Activated CD4-positive, alpha-beta memory T cell treated with anti-CD3 and anti-CD28 coated beads, Interleukin-2, amount 10 ng/mL, durations not matched to agents 7 days and 5 days (primary cell): ENCODE data around the gene TMPRSS4. TPM values are rescaled to one million over a fixed set of nuclear protein-coding genes. Genes with fewer than 3 reads are reported as not detected.

ENCODE experiments used
- CTCF ChIA-PET: fragments of 350-600 bp; sonication (Branson Sonifier 250); formaldehyde crosslinking; loops from one replicate; lab custom pipeline; 2021; ENCODE audit warnings: antibody characterized with exemption, inconsistent platforms; lab: Charles Lee
- POLR2A ChIA-PET: fragments of 350-600 bp; sonication (Branson Sonifier 250); formaldehyde crosslinking; loops from one replicate; lab custom pipeline; 2021; ENCODE audit warnings: antibody characterized with exemption; lab: Charles Lee
- DNase-seq: peaks from one replicate; pipeline ENCODE4 v3.0.0-alpha.2; 2020
- H3K27ac Mint-ChIP-seq: one replicate; pipeline ENCODE4 v1.8.0; 2021; ENCODE audit warnings: mild to moderate bottlenecking, mixed read lengths
- H3K27me3 Mint-ChIP-seq: one replicate; pipeline ENCODE4 v1.8.0; 2021; ENCODE audit warnings: mixed read lengths
- H3K36me3 Mint-ChIP-seq: one replicate; pipeline ENCODE4 v1.8.0; 2021; ENCODE audit warnings: low read depth, mixed read lengths
- H3K4me1 Mint-ChIP-seq: one replicate; pipeline ENCODE4 v1.8.0; 2021; ENCODE audit warnings: mixed read lengths
- H3K4me3 Mint-ChIP-seq: one replicate; pipeline ENCODE4 v1.8.0; 2021; ENCODE audit warnings: mild to moderate bottlenecking, mixed read lengths
- H3K9me3 Mint-ChIP-seq: one replicate; pipeline ENCODE4 v1.8.0; 2021; ENCODE audit warnings: mixed read lengths
- total RNA-seq, 2 experiments: library from RNA; stranded (reverse); gene quantifications; one replicate each; pipeline ENCODE4 v1.2.3, GENCODE V29; 2021

Gene TMPRSS4
- under 1 TPM in 1 of 2 experiments, not detected in 1; 0.05 TPM for total RNA-seq

GRCh38 chr11:118076754-118077281, at the start of gene TMPRSS4:
Gene TMPRSS4, plus strand, starts transcription at chr11:118077078. Its CDS starts 225 bp downstream, at chr11:118077303.
- ChIA-PET CTCF (no interaction called here), POLR2A (no interaction called here)
- H3K36me3 Mint-ChIP-seq = no peaks in the 10 kb centered on the region
- DNase-seq = no peak
- H3K4me1 Mint-ChIP-seq = peaks cover 6% of the 10 kb centered on the region
- peaks cover 9% of the 10 kb centered on the region for H3K27me3 Mint-ChIP-seq
- H3K4me3 Mint-ChIP-seq = no peak within 1 kb of the TSS
- no peak within 1 kb of the TSS for H3K27ac Mint-ChIP-seq
- no peaks in the 10 kb centered on the region for H3K9me3 Mint-ChIP-seq

- peaks cover 20% of the 10 kb centered on the region for H3K9me3 Mint-ChIP-seq
- H3K4me3 Mint-ChIP-seq = no peak overlapping the region
- POLR2A ChIA-PET = interaction anchor here (1.4 kb wide), 1 partner anchor 20 kb away, joined by 4 read pairs; no protein-coding TSS in a partner anchor
- H3K4me1 Mint-ChIP-seq = peaks cover 16% of the 10 kb centered on the region
- DNase-seq = no peak
- CTCF ChIA-PET = no interaction called here
- no peaks in the 10 kb centered on the region for H3K27me3 Mint-ChIP-seq
- no peak overlapping the region for H3K27ac Mint-ChIP-seq
- H3K36me3 Mint-ChIP-seq = peaks cover 5% of the 10 kb centered on the region
These were observed 49.2 kb upstream of the TMPRSS4 start for GRCh38 chr11:118027694-118028093.

- Mint-ChIP-seq H3K36me3 (peaks cover 9% of the 10 kb centered on the region), H3K4me1 (peaks cover 24% of the 10 kb centered on the region), H3K27me3 (no peaks in the 10 kb centered on the region), H3K9me3 (peaks cover 20% of the 10 kb centered on the region), H3K4me3 (no peak overlapping the region), H3K27ac (no peak overlapping the region)
- POLR2A ChIA-PET = interaction anchor here (1.1 kb wide), 1 partner anchor 27 kb away, joined by 3 read pairs; no protein-coding TSS in a partner anchor
- no peak for DNase-seq
- CTCF ChIA-PET = no interaction called here
These were observed 48.3 kb upstream of the TMPRSS4 start for GRCh38 chr11:118028626-118029025.

GRCh38 chr11:118033443-118033842, 43.4 kb upstream of the TMPRSS4 start:
- Mint-ChIP-seq H3K36me3 (peaks cover 11% of the 10 kb centered on the region), H3K4me1 (peaks cover 37% of the 10 kb centered on the region), H3K9me3 (peaks cover 10% of the 10 kb centered on the region), H3K4me3 (no peak overlapping the region), H3K27me3 (no peaks in the 10 kb centered on the region), H3K27ac (peak overlapping the region; percentile 75)
- ChIA-PET CTCF (no interaction called here), POLR2A (no interaction called here)
- no peak for DNase-seq

- Mint-ChIP-seq H3K27ac (peak overlapping the region; percentile 60), H3K36me3 (peaks cover 14% of the 10 kb centered on the region), H3K9me3 (peaks cover 4% of the 10 kb centered on the region), H3K4me3 (no peak overlapping the region), H3K4me1 (peaks cover 81% of the 10 kb centered on the region), H3K27me3 (no peaks in the 10 kb centered on the region)
- ChIA-PET CTCF (interaction anchor here (0.6 to 2.5 kb wide), 8 partner anchors 11 to 198 kb away, joined by 3 to 13 read pairs (median 5); partner anchors contain the start of gene IL10RA), POLR2A (interaction anchor here (0.6 to 13.8 kb wide), 8 partner anchors 9 to 227 kb away, joined by 3 to 603 read pairs (median 6); partner anchors contain the start of gene IL10RA)
- DNase-seq = no peak
These were observed 34.7 kb upstream of the TMPRSS4 start for GRCh38 chr11:118042141-118042540.

- CTCF ChIA-PET = interaction anchor here (1.0 to 2.2 kb wide), 3 partner anchors 56 to 96 kb away, joined by 5 to 13 read pairs (median 5); partner anchors contain the start of gene IL10RA
- no peak overlapping the region for H3K4me3 Mint-ChIP-seq
- peaks cover 83% of the 10 kb centered on the region for H3K4me1 Mint-ChIP-seq
These were observed 34.1 kb upstream of the TMPRSS4 start for GRCh38 chr11:118042796-118043195.

GRCh38 chr11:118045191-118045590, 31.7 kb upstream of the TMPRSS4 start:
- CTCF ChIA-PET = interaction anchor here (0.8 to 2.5 kb wide), 7 partner anchors 24 to 228 kb away, joined by 3 to 10 read pairs (median 4); partner anchors contain the start of gene IL10RA

More at GRCh38 chr11:118042796-118043195, 34.1 kb upstream of the TMPRSS4 start:
- Mint-ChIP-seq H3K27me3 (no peaks in the 10 kb centered on the region), H3K36me3 (peaks cover 10% of the 10 kb centered on the region), H3K27ac (peak overlapping the region; percentile 60), H3K9me3 (peaks cover 4% of the 10 kb centered on the region)
- no peak for DNase-seq
- POLR2A ChIA-PET = interaction anchor here (1.0 to 13.8 kb wide), 5 partner anchors 40 to 228 kb away, joined by 3 to 603 read pairs (median 8); partner anchors contain the start of gene IL10RA

GRCh38 chr11:118046051-118046963, 30.6 kb upstream of the TMPRSS4 start:
- H3K27me3 Mint-ChIP-seq = no peaks in the 10 kb centered on the region
- H3K36me3 Mint-ChIP-seq = no peaks in the 10 kb centered on the region
- peak; percentile 44 for DNase-seq
- CTCF ChIA-PET = interaction anchor here (0.6 to 4.3 kb wide), 8 partner anchors 12 to 225 kb away, joined by 3 to 25 read pairs (median 4); partner anchors contain the start of gene IL10RA
- no peak overlapping the region for H3K4me3 Mint-ChIP-seq
- H3K9me3 Mint-ChIP-seq = no peaks in the 10 kb centered on the region
- POLR2A ChIA-PET = interaction anchor here (0.6 to 13.8 kb wide), 9 partner anchors 9 to 231 kb away, joined by 3 to 603 read pairs (median 4); partner anchors contain the start of gene IL10RA
- H3K27ac Mint-ChIP-seq = peak overlapping the region; percentile 78
- peaks cover 90% of the 10 kb centered on the region for H3K4me1 Mint-ChIP-seq

More at GRCh38 chr11:118045191-118045590, 31.7 kb upstream of the TMPRSS4 start:
- Mint-ChIP-seq H3K36me3 (no peaks in the 10 kb centered on the region), H3K27me3 (no peaks in the 10 kb centered on the region), H3K4me1 (peaks cover 87% of the 10 kb centered on the region), H3K9me3 (no peaks in the 10 kb centered on the region), H3K4me3 (no peak overlapping the region), H3K27ac (peak overlapping the region; percentile 78)
- POLR2A ChIA-PET = interaction anchor here (0.6 to 13.8 kb wide), 8 partner anchors 7 to 581 kb away, joined by 3 to 603 read pairs (median 5); partner anchors contain the start of gene IL10RA
- no peak for DNase-seq

- H3K27ac Mint-ChIP-seq = peak overlapping the region; percentile 78
- DNase-seq = no peak
- CTCF ChIA-PET = interaction anchor here (0.6 to 4.3 kb wide), 11 partner anchors 10 to 240 kb away, joined by 3 to 25 read pairs (median 4); no protein-coding TSS in a partner anchor
- H3K9me3 Mint-ChIP-seq = no peaks in the 10 kb centered on the region
- H3K36me3 Mint-ChIP-seq = no peaks in the 10 kb centered on the region
- no peak overlapping the region for H3K4me3 Mint-ChIP-seq
- H3K27me3 Mint-ChIP-seq = no peaks in the 10 kb centered on the region
- POLR2A ChIA-PET = interaction anchor here (0.6 to 13.8 kb wide), 7 partner anchors 31 to 219 kb away, joined by 3 to 603 read pairs (median 5); partner anchors contain the start of gene IL10RA
- peaks cover 90% of the 10 kb centered on the region for H3K4me1 Mint-ChIP-seq
These were observed 29.7 kb upstream of the TMPRSS4 start for GRCh38 chr11:118046964-118047700.

- Mint-ChIP-seq H3K36me3 (no peaks in the 10 kb centered on the region), H3K27ac (peak overlapping the region; percentile 78), H3K4me3 (no peak overlapping the region), H3K9me3 (no peaks in the 10 kb centered on the region), H3K27me3 (no peaks in the 10 kb centered on the region), H3K4me1 (peaks cover 90% of the 10 kb centered on the region)
- no peak for DNase-seq
- POLR2A ChIA-PET = interaction anchor here (1.8 to 13.8 kb wide), 4 partner anchors 32 to 97 kb away, joined by 5 to 603 read pairs (median 90); partner anchors contain the start of gene IL10RA
- CTCF ChIA-PET = interaction anchor here (0.5 to 4.3 kb wide), 10 partner anchors 11 to 240 kb away, joined by 3 to 25 read pairs (median 4); no protein-coding TSS in a partner anchor
These were observed 29.1 kb upstream of the TMPRSS4 start for GRCh38 chr11:118047749-118048148.

GRCh38 chr11:118048472-118049370, 28.2 kb upstream of the TMPRSS4 start:
- no peaks in the 10 kb centered on the region for H3K27me3 Mint-ChIP-seq
- no peaks in the 10 kb centered on the region for H3K9me3 Mint-ChIP-seq
- no peak for DNase-seq
- no peaks in the 10 kb centered on the region for H3K36me3 Mint-ChIP-seq
- CTCF ChIA-PET = interaction anchor here (0.9 to 4.3 kb wide), 7 partner anchors 44 to 241 kb away, joined by 3 to 25 read pairs (median 9); no protein-coding TSS in a partner anchor
- H3K4me3 Mint-ChIP-seq = no peak overlapping the region
- peak overlapping the region; percentile 66 for H3K27ac Mint-ChIP-seq
- peaks cover 92% of the 10 kb centered on the region for H3K4me1 Mint-ChIP-seq
- POLR2A ChIA-PET = interaction anchor here (0.6 to 13.8 kb wide), 7 partner anchors 9 to 234 kb away, joined by 3 to 603 read pairs (median 5); partner anchors contain the start of gene IL10RA
